Measurements from ENCODE around the gene POLR3B.
"Not testable (repeated sequence)": the region's sequence is repeated elsewhere in the genome, so short reads cannot be mapped to it uniquely, and the experiment has no call there.

The POLR3B gene

DNA sequence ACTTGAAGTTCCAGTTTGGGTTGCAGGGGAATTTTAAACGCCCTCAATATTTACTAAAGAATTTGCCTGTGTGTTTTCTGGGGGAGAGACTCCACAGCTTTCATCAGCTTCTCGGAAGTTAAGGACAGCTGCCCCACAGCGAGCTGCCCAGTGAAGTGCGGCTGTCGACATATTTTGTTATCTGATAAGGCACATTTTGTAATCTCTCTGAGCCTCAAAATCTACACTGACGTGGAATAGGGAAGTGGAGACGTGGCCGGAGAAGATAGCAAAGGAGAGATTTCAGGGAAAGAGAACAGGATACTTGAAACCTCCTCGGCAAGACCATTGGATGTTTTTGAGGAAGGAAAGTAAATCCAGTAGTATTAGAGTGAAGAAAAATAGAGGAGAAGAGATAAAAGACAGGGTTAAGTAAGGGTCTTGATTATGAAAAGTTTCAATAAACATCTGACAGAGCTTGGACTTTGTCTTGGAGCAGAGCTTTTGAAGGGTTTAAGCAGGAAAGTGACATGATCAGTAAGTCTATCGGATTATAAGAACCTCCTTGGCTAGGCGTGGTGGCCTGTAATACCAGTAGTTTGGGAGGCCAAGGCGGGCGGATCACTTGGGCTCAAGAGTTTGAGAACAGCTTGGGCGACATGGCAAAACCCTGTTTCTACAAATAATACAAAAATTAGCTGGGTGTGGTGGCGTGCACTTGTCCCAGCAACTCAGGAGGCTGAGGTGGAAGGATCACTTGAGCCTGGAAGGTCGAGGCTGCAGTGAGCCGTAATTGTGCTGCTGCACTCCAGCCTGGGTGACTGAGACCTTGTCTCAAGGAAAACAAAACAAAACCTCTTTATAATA lies 1.1 kb downstream of the POLR3B start:
- H3K9me3 ChIP-seq (ENCODE audit: low read length): no peaks in the 10 kb centered on the region
- H3K4me1 ChIP-seq (ENCODE audit: insufficient read depth, low read length): peaks cover 11% of the 10 kb centered on the region
- no peaks in the 10 kb centered on the region for H3K27me3 ChIP-seq (ENCODE audit: insufficient read depth, low read length)
- peak overlapping the region; percentile 54 for H2AFZ ChIP-seq (ENCODE audit: low read depth, low read length)
- H3K4me3 ChIP-seq (ENCODE audit: low read length): peak overlapping the region; percentile 76
- H3K36me3 ChIP-seq (ENCODE audit: insufficient read depth, low read length): no peaks in the 10 kb centered on the region

DNA sequence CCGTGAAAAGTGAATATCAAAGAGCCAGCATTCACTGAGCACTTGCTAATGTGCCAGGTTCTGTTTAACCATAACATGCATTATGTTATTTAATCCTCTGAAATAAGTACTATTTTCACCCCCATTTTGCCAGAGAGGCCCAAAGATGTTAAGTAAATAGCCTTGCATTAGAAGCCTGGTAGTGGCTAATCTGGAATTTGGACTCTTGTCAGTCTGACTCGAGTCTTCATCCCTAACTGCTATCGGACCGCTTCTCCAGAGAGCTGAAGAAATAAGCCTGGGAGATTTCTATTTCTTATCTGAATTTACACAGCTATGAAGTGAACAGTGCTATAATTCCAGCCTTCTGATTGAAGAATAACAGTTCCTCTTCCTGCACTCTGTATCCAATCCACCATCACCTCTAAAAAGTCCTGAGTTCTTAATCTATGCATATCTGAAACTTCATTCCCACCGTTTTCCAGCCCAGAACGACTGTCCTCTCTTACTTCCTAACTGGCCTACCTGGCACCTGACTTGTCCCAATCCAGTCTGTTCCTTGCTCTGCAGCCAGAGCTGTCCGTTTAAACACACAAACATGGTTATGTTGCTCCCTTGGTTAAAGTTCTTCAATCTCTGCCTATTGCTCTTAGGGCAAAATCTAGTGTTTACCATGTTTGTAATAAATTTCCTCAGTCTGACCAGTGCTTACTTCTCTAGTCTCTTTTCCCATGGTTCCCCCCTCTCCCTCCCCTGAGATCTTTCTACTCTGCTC lies 2.3 kb downstream of the POLR3B start:
- H3K36me3 ChIP-seq (ENCODE audit: insufficient read depth, low read length): no peaks in the 10 kb centered on the region
- no peak overlapping the region for H3K4me3 ChIP-seq (ENCODE audit: low read length)

DNA sequence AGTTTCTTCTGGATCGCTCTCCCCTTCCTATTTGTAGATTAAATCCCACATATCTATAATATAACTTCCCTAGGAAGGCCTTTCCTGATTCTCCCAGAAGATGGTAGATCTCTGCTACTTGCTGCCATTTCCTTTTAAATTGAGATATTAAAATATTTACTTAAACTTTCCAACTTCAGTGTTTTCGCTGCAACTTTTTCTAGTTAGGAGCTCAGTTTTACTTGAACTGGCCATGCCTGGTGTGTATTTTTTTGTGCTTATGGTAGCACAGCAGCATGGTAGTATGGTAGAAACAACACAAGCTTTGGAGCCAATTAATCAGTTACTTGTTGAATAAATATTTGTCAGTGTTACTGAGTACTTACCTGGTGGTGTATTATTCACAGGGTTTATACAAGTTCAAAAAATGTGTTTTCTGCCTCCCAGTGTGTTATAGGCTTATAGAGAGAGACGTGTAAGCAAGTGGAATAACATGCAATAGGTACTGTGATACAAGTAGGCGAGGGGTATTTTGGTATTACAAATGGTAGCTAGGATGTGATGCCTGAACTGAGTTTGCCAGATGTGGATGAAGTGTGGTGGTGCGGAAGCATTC lies 2.9 kb downstream of the POLR3B start:
- H3K4me1 ChIP-seq (ENCODE audit: insufficient read depth, low read length): peaks cover 11% of the 10 kb centered on the region
- H2AFZ ChIP-seq (ENCODE audit: low read depth, low read length): no peak overlapping the region
- no peaks in the 10 kb centered on the region for H3K9me3 ChIP-seq (ENCODE audit: low read length)
- H3K36me3 ChIP-seq (ENCODE audit: insufficient read depth, low read length): no peaks in the 10 kb centered on the region
- H3K4me3 ChIP-seq (ENCODE audit: low read length): no peak overlapping the region
- H3K27me3 ChIP-seq (ENCODE audit: insufficient read depth, low read length): no peaks in the 10 kb centered on the region

More for the DNA sequence above, 2.3 kb downstream of the POLR3B start:
- Histone ChIP-seq H3K4me1 (ENCODE audit: insufficient read depth, low read length) (peaks cover 11% of the 10 kb centered on the region), H3K9me3 (ENCODE audit: low read length) (no peaks in the 10 kb centered on the region), H2AFZ (ENCODE audit: low read depth, low read length) (no peak overlapping the region), H3K27me3 (ENCODE audit: insufficient read depth, low read length) (no peaks in the 10 kb centered on the region)

DNA sequence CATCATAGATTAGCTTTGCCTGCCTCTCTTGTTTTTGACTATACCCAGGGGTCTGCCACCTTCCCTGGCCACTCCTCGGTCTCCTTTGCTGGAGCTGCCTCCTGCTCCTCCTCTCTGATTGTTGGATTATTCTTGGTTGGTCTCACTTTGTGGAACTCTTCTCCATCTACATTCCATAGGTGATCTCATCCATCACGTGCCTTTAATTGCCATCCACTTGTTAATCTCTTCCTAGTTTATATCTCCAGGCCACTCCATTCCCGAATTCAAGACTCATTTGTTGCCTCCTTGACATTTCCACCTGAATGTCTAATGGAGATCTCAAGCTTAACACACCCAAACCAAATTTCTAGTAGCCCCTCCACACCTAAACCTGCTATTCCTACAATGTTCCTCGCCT lies 5.4 kb downstream of the POLR3B start:
- no peak overlapping the region for H2AFZ ChIP-seq (ENCODE audit: low read depth, low read length)
- H3K4me1 ChIP-seq (ENCODE audit: insufficient read depth, low read length): peaks cover 7% of the 10 kb centered on the region
- no peaks in the 10 kb centered on the region for H3K27me3 ChIP-seq (ENCODE audit: insufficient read depth, low read length)
- no peak overlapping the region for H3K4me3 ChIP-seq (ENCODE audit: low read length)
- no peaks in the 10 kb centered on the region for H3K9me3 ChIP-seq (ENCODE audit: low read length)
- peaks cover 7% of the 10 kb centered on the region for H3K36me3 ChIP-seq (ENCODE audit: insufficient read depth, low read length)

DNA sequence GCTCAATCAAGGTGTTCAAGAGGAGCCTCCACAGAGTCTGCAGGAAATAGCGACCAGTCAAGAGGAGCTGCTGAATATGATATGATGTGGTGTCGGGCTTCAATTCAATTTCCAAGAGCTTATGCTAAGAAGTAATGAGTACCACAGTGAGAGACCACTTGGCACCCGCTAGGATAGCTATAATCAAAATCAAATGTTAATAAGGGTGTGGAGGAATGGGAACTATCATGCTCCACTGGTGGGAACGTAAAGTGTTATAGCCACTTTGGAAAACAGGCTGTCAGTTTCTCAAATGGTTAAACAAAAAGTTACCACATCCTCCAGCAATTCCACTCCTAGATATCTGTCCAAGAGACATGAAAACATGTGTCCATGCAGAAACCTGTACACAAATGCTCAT lies 6.7 kb downstream of the POLR3B start:
- H3K4me3 ChIP-seq (ENCODE audit: low read length): no peak overlapping the region
- no peaks in the 10 kb centered on the region for H3K4me1 ChIP-seq (ENCODE audit: insufficient read depth, low read length)
- H2AFZ ChIP-seq (ENCODE audit: low read depth, low read length): no peak overlapping the region
- H3K27me3 ChIP-seq (ENCODE audit: insufficient read depth, low read length): no peaks in the 10 kb centered on the region
- no peaks in the 10 kb centered on the region for H3K9me3 ChIP-seq (ENCODE audit: low read length)
- peaks cover 9% of the 10 kb centered on the region for H3K36me3 ChIP-seq (ENCODE audit: insufficient read depth, low read length)

DNA sequence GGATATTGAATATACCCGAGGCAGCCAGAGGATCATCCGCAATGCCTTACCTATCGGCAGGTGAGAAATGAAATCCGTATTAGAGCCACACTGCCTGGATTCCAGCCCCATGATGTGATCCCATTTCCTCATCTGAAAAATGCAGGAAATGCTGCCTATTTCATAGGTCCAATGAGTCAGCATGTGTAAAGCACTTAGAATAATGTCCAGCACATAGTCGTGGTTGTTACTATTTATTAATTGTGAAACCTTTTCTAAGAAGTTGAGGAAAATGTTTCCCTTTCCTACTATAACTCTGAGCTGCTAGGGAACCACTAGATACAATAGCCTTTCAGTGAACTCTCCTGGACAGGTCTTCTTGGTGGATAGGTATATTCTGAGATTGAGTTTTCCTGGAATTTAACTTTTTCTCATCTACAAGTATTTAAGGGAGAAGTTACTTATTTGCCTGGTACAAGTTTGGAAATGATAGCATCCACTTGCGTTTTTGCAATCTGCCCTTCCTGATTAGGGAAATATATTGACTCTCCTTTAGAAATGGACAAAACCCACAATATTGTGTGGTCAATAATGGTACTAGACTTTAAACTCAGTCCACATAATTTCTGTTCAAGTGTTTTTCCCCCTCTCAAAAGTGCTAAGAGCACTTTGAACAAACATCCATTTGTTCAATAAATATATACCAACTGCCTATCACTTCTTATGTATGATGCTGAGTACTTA lies 12.2 kb downstream of the POLR3B start:
- Histone ChIP-seq H3K4me1 (ENCODE audit: insufficient read depth, low read length) (no peaks in the 10 kb centered on the region), H3K27me3 (ENCODE audit: insufficient read depth, low read length) (no peaks in the 10 kb centered on the region), H2AFZ (ENCODE audit: low read depth, low read length) (no peak overlapping the region), H3K4me3 (ENCODE audit: low read length) (no peak overlapping the region), H3K9me3 (ENCODE audit: low read length) (peaks cover 6% of the 10 kb centered on the region), H3K36me3 (ENCODE audit: insufficient read depth, low read length) (peaks cover 20% of the 10 kb centered on the region)

DNA sequence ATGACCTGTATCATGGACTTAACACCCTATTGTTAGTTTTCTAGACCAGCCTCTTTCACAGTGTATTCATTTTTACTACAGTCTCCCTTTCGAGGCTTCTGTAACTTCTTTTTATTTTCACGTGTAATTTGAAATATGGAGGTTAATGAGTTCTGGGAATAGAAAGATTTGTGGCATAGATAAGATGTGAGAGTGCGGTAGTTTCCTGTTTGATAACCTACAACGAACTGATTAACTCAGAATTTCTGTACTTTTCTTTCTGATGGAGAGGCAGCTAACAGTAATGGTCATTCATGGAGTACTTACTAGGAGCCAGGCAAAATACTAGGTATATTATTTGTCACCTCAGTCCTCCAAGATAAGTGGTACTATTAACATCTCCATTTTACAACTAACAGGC lies 21.2 kb downstream of the POLR3B start:
- H3K4me3 ChIP-seq (ENCODE audit: low read length): no peak overlapping the region
- H2AFZ ChIP-seq (ENCODE audit: low read depth, low read length): no peak overlapping the region
- peaks cover 51% of the 10 kb centered on the region for H3K36me3 ChIP-seq (ENCODE audit: insufficient read depth, low read length)
- H3K27me3 ChIP-seq (ENCODE audit: insufficient read depth, low read length): no peaks in the 10 kb centered on the region
- H3K4me1 ChIP-seq (ENCODE audit: insufficient read depth, low read length): no peaks in the 10 kb centered on the region
- peaks cover 38% of the 10 kb centered on the region for H3K9me3 ChIP-seq (ENCODE audit: low read length)

DNA sequence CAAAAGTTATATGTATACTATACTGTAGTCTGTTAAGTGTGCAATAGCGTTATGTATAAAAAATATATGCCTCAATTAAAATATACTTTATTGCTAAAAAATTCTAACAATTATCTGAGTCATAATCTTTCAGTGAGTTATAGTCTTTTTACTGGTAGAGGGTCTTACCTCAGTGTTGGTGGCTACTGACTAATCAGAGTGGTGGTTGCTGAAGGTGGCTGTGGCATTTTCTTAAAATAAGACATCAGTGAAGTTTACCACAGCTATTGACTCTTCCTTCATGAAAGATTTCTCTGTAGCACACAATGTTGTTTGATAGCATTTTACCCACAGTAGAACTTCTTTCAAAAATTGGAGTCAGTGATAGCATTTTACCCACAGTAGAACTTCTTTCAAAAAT lies 23.4 kb downstream of the POLR3B start:
- peaks cover 51% of the 10 kb centered on the region for H3K36me3 ChIP-seq (ENCODE audit: insufficient read depth, low read length)
- no peaks in the 10 kb centered on the region for H3K4me1 ChIP-seq (ENCODE audit: insufficient read depth, low read length)
- H2AFZ ChIP-seq (ENCODE audit: low read depth, low read length): no peak overlapping the region
- H3K9me3 ChIP-seq (ENCODE audit: low read length): peaks cover 34% of the 10 kb centered on the region
- H3K27me3 ChIP-seq (ENCODE audit: insufficient read depth, low read length): no peaks in the 10 kb centered on the region
- no peak overlapping the region for H3K4me3 ChIP-seq (ENCODE audit: low read length)

DNA sequence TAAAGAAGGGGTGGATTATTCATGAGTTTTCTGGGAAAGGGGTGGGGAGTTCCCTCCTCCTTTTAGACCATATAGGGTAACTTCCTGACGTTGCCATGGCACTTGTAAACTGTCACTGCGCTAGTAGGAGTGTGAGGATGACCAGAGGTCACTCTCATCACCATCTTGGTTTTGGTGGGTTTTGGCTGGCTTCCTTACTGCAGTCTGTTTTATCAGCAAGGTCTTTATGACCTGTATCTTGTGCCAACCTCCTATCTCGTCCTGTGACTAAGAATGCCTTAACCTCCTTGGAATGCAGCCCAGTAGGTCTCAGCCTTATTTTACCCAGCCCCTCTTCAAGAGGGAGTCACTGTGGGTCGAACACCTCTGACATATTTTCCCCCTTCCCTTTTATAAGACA lies 24.3 kb downstream of the POLR3B start:
- not testable (repeated sequence) for H3K27me3 ChIP-seq (ENCODE audit: insufficient read depth, low read length); H3K4me3 ChIP-seq (ENCODE audit: low read length); H3K4me1 ChIP-seq (ENCODE audit: insufficient read depth, low read length); H2AFZ ChIP-seq (ENCODE audit: low read depth, low read length)
- peaks cover 47% of the 10 kb centered on the region for H3K36me3 ChIP-seq (ENCODE audit: insufficient read depth, low read length)
- H3K9me3 ChIP-seq (ENCODE audit: low read length): peaks cover 34% of the 10 kb centered on the region

DNA sequence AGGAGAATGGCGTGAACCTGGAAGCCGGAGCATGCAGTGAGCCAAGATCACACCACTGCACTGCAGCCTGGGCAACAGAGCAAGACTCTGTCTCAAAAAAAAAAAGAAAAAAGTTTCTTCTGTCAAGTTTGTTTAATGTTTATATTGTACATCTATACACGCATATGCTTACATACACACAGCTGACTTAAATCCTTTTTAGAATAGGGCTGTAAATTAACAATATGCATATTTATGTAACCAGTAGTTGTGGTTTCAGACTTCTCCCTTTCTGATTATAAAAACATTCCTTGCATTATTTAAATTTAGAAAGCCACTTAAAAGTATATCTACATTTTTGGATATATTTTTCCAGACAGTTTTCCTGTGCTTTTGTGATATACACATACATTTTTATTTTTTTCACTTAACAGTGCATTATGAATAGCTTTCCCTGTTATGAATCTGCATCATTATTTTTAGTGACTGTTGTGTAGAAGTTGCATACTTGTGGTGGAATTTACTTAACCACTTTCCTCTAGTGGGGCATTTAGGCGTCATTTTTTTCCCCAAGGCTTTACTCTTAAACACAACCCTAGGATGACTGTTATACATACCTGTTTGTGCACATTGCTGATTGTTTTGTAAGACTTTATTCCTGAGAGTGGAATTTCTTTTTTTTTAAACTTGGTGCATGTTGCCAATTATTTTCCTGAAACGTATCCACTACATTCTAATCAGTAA lies 29.4 kb downstream of the POLR3B start:
- Histone ChIP-seq H3K4me3 (ENCODE audit: low read length) (no peak overlapping the region), H3K27me3 (ENCODE audit: insufficient read depth, low read length) (no peaks in the 10 kb centered on the region), H2AFZ (ENCODE audit: low read depth, low read length) (no peak overlapping the region), H3K36me3 (ENCODE audit: insufficient read depth, low read length) (peaks cover 10% of the 10 kb centered on the region), H3K9me3 (ENCODE audit: low read length) (peaks cover 11% of the 10 kb centered on the region), H3K4me1 (ENCODE audit: insufficient read depth, low read length) (peaks cover 18% of the 10 kb centered on the region)

DNA sequence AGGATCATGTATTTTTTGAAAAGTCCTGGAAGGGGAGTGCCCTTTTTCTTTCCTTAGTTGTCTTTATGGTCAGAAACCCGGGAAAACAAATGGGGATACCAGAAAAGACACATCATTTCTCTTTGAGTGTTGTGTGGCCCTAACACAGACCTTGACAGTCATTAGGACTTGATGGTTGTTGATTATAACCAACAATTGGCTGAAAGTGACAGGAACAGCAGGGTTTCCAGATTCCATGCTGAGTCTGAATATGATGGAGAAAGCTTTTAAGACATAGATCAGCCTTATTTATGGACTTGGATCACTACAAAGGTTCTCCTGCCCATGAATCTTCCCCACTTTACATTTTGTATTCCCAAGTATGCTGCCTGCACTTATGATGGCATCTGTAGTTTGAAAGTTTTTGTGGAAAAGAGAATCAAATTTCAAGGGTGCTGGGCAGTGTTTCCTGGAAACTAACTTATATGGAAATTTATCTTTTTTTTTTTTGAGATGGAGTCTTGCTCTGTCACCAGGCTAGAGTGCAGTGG lies 30.4 kb downstream of the POLR3B start:
- Histone ChIP-seq H3K36me3 (ENCODE audit: insufficient read depth, low read length) (peaks cover 3% of the 10 kb centered on the region), H3K9me3 (ENCODE audit: low read length) (peaks cover 6% of the 10 kb centered on the region), H3K4me1 (ENCODE audit: insufficient read depth, low read length) (peaks cover 18% of the 10 kb centered on the region), H2AFZ (ENCODE audit: low read depth, low read length) (no peak overlapping the region), H3K4me3 (ENCODE audit: low read length) (no peak overlapping the region), H3K27me3 (ENCODE audit: insufficient read depth, low read length) (no peaks in the 10 kb centered on the region)

DNA sequence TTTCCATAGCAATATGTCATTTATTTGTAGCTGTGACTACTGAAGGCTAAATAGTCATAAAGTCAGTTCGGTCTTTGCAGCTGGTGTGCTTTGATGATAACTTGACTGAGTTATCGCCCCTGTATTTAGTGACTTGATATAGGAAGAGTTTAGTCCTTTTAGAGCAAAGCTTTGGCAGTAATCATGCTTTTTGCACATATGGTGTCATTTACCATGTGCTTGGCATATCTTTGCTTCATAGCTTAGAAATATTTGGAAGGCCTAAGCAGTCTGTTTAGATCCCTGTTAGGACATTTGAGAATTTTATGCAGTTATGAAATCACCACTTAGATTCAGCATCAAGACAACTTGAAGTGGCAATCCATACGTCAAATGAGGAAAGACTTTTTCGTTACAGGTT lies 31.6 kb downstream of the POLR3B start:
- no peaks in the 10 kb centered on the region for H3K27me3 ChIP-seq (ENCODE audit: insufficient read depth, low read length)
- no peaks in the 10 kb centered on the region for H3K9me3 ChIP-seq (ENCODE audit: low read length)
- H2AFZ ChIP-seq (ENCODE audit: low read depth, low read length): no peak overlapping the region
- H3K4me1 ChIP-seq (ENCODE audit: insufficient read depth, low read length): peaks cover 18% of the 10 kb centered on the region
- peaks cover 7% of the 10 kb centered on the region for H3K36me3 ChIP-seq (ENCODE audit: insufficient read depth, low read length)
- H3K4me3 ChIP-seq (ENCODE audit: low read length): no peak overlapping the region
